IMR-90 (cell line): ENCODE measurements around the gene BMP5. TPM values are rescaled to one million over a fixed set of nuclear protein-coding genes. Genes with fewer than 3 reads are reported as not detected.

ENCODE experiments used
- ATAC-seq: fragments of 200-7000 bp; cut with Tn5 transposase; 2 replicates; pipeline ENCODE4 v1.9.1; 2020; ENCODE audit warnings: low read depth, mild to moderate bottlenecking, moderate library complexity
- BruUV-seq: library from RNA; stranded (reverse); fragments of 400-500 nt; replicated peaks from 2 replicates; lab custom pipeline; 2021; lab: Mats Ljungman, UMichigan
- CTCF ChIA-PET: fragments of 300-600 bp; formaldehyde crosslinking; extraction: SDS; loops from one replicate; lab custom pipeline; 2021; ENCODE audit warnings: antibody characterized with exemption; lab: Yijun Ruan, JAX
- POLR2A ChIA-PET: fragments of 300-600 bp; sonication (Branson Sonifier 250); formaldehyde crosslinking; loops from one replicate; lab custom pipeline; 2022; ENCODE audit warnings: antibody characterized with exemption; ENCODE audit not compliant: unreplicated experiment; lab: Charles Lee
- DNase-seq: peaks from one replicate; pipeline ENCODE4 v3.0.0; 2013
- H2AFZ ChIP-seq: replicated peaks from 2 replicates; pipeline ENCODE3; 2013; ENCODE audit warnings: low read length, mild to moderate bottlenecking; ENCODE audit not compliant: poor library complexity
- H2AK5ac ChIP-seq: 2 replicates; pipeline ENCODE4 v1.6.1; 2013; ENCODE audit warnings: low read depth, low read length, inconsistent platforms
- H2AK9ac ChIP-seq: replicated peaks from 2 replicates; pipeline ENCODE3; 2013; ENCODE audit warnings: mild to moderate bottlenecking, low read depth, low read length, moderate library complexity; ENCODE audit not compliant: poor library complexity
- H2BK120ac ChIP-seq: 2 replicates; pipeline ENCODE4 v1.6.1; 2013; ENCODE audit warnings: low read depth, low read length, inconsistent platforms
- H2BK15ac ChIP-seq: 3 replicates; pipeline ENCODE4 v1.6.1; 2013; ENCODE audit warnings: low read depth, low read length, inconsistent platforms
- H2BK20ac ChIP-seq: 2 replicates; pipeline ENCODE4 v1.6.1; 2013; ENCODE audit warnings: low read depth, mild to moderate bottlenecking, inconsistent platforms, low read length, moderate library complexity
- H2BK5ac ChIP-seq: 2 replicates; pipeline ENCODE4 v1.6.1; 2013; ENCODE audit warnings: mild to moderate bottlenecking, low read depth, low read length, inconsistent platforms; ENCODE audit not compliant: poor library complexity, severe bottlenecking
- H3K14ac ChIP-seq: replicated peaks from 2 replicates; pipeline ENCODE4 v1.6.1; 2013; ENCODE audit warnings: low read depth, low read length, inconsistent platforms
- H3K18ac ChIP-seq: 2 replicates; pipeline ENCODE4 v1.6.1; 2013; ENCODE audit warnings: low read depth, low read length, control low read depth
- H3K23ac ChIP-seq: 2 replicates; pipeline ENCODE4 v1.6.1; 2013; ENCODE audit warnings: low read depth, low read length, inconsistent platforms
- H3K27ac ChIP-seq: 2 replicates; pipeline ENCODE4 v1.5.1; 2013; ENCODE audit warnings: mild to moderate bottlenecking, control low read depth, low read length; ENCODE audit not compliant: insufficient read depth
- H3K27me3 ChIP-seq: 2 replicates; pipeline ENCODE4 v1.6.1; 2013; ENCODE audit warnings: low read length; ENCODE audit not compliant: control insufficient read depth, insufficient read depth
- H3K36me3 ChIP-seq: 2 replicates; pipeline ENCODE4 v1.6.1; 2013; ENCODE audit warnings: low read length, mixed read lengths; ENCODE audit not compliant: control insufficient read depth, insufficient read depth
- H3K4ac ChIP-seq: 2 replicates; pipeline ENCODE4 v1.6.1; 2013; ENCODE audit warnings: low read depth, low read length, inconsistent platforms
- H3K4me1 ChIP-seq: 2 replicates; pipeline ENCODE4 v1.6.1; 2013; ENCODE audit warnings: low read length, mixed read lengths; ENCODE audit not compliant: control insufficient read depth, insufficient read depth
- H3K4me2 ChIP-seq: 2 replicates; pipeline ENCODE4 v1.6.1; 2013; ENCODE audit warnings: low read depth, mild to moderate bottlenecking, control low read depth, low read length, moderate library complexity
- H3K4me3 ChIP-seq: 2 replicates; pipeline ENCODE4 v1.5.1; 2013; ENCODE audit warnings: low read depth, mild to moderate bottlenecking, control low read depth, low read length, moderate library complexity; ENCODE audit not compliant: insufficient read depth
- H3K56ac ChIP-seq: 2 replicates; pipeline ENCODE4 v1.6.1; 2013; ENCODE audit warnings: low read length, inconsistent platforms; ENCODE audit not compliant: insufficient read depth; ENCODE audit errors: extremely low read depth
- H3K79me1 ChIP-seq, 2 experiments: 2 replicates each; pipeline ENCODE4 v1.6.1; 2013; ENCODE audit warnings: low read length in 2 of 2, inconsistent platforms in 1 of 2, low read depth in 1 of 2
- H3K9ac ChIP-seq: 2 replicates; pipeline ENCODE4 v1.6.1; 2013; ENCODE audit warnings: low read depth, low read length, control low read depth
- H3K9me1 ChIP-seq: 2 replicates; pipeline ENCODE4 v1.6.1; 2013; ENCODE audit warnings: low read length, inconsistent platforms; ENCODE audit not compliant: insufficient read depth
- H3K9me3 ChIP-seq: 2 replicates; pipeline ENCODE4 v1.6.1; 2013; ENCODE audit warnings: low read length; ENCODE audit not compliant: control insufficient read depth, insufficient read depth
- H4K20me1 ChIP-seq: 2 replicates; pipeline ENCODE4 v1.6.1; 2013; ENCODE audit warnings: low read length, inconsistent platforms; ENCODE audit not compliant: insufficient read depth
- H4K5ac ChIP-seq: 2 replicates; pipeline ENCODE4 v1.6.1; 2013; ENCODE audit warnings: mild to moderate bottlenecking, low read depth, low read length, control low read depth
- H4K8ac ChIP-seq, 2 experiments: 2 replicates each; pipeline ENCODE4 v1.6.1; 2013; ENCODE audit warnings: low read depth in 2 of 2, low read length in 2 of 2, control low read depth in 1 of 2, inconsistent platforms in 1 of 2
- H4K91ac ChIP-seq: 2 replicates; pipeline ENCODE4 v1.6.1; 2013; ENCODE audit warnings: low read depth, low read length, inconsistent platforms; ENCODE audit not compliant: insufficient read depth
- BHLHE40 ChIP-seq: fragments of 150-350 bp; IDR thresholded peaks from 2 replicates; pipeline ENCODE4 v1.6.1; 2016; ENCODE audit warnings: mild to moderate bottlenecking, low read depth, low read length
- CEBPB ChIP-seq: IDR thresholded peaks from 2 replicates; pipeline ENCODE4 v1.6.1; 2012; ENCODE audit warnings: low read depth, low read length, improper control_type of control experiment
- ELK1 ChIP-seq: fragments of 150-350 bp; IDR thresholded peaks from 2 replicates; pipeline ENCODE4 v1.6.1; 2016; ENCODE audit warnings: low read depth, mild to moderate bottlenecking, low read length, moderate library complexity, borderline replicate concordance
- FOS ChIP-seq: fragments of 150-350 bp; IDR thresholded peaks from 2 replicates; pipeline ENCODE4 v1.6.1; 2016; ENCODE audit warnings: low read depth, low read length
- MAFK ChIP-seq: IDR thresholded peaks from 2 replicates; pipeline ENCODE4 v1.6.1; 2012; ENCODE audit warnings: low read depth, low read length, improper control_type of control experiment
- MXI1 ChIP-seq: IDR thresholded peaks from 2 replicates; pipeline ENCODE4 v1.6.1; 2012; ENCODE audit warnings: low read depth, mild to moderate bottlenecking, low read length, moderate library complexity, borderline replicate concordance
- NFE2L2 ChIP-seq: fragments of 150-350 bp; IDR thresholded peaks from 2 replicates; pipeline ENCODE4 v1.6.1; 2016; ENCODE audit warnings: low read depth, mild to moderate bottlenecking, low read length
- POLR2A ChIP-seq: IDR thresholded peaks from 2 replicates; pipeline ENCODE4 v1.6.1; 2012; ENCODE audit warnings: mild to moderate bottlenecking, low read depth, low read length
- RCOR1 ChIP-seq: IDR thresholded peaks from 2 replicates; pipeline ENCODE4 v1.6.1; 2012; ENCODE audit warnings: mild to moderate bottlenecking, low read length, improper control_type of control experiment; ENCODE audit not compliant: insufficient replicate concordance
- RFX5 ChIP-seq: IDR thresholded peaks from 2 replicates; pipeline ENCODE4 v1.8.0; 2012; ENCODE audit warnings: low read depth, mild to moderate bottlenecking, low read length, moderate library complexity
- SMC3 ChIP-seq: fragments of 150-350 bp; IDR thresholded peaks from 2 replicates; pipeline ENCODE4 v1.6.1; 2016; ENCODE audit warnings: low read depth, mild to moderate bottlenecking, antibody characterized with exemption, low read length, moderate library complexity
- USF2 ChIP-seq: fragments of 150-350 bp; IDR thresholded peaks from 2 replicates; pipeline ENCODE4 v1.6.1; 2017; ENCODE audit warnings: mild to moderate bottlenecking, antibody characterized with exemption, low read length, low read depth
- dilution Hi-C: fragments of 300-500 bp; cut with HindIII; formaldehyde crosslinking; loops from one replicate; pipeline ENCODE4 v1.14.3; 2018; ENCODE audit warnings: low sequenced_read_pairs; ENCODE audit not compliant: unreplicated experiment
- in situ Hi-C: fragments of 300-500 bp; cut with MboI; formaldehyde crosslinking; loops from 3 replicates; pipeline ENCODE4 v1.14.3; 2019; ENCODE audit warnings: low sequenced_read_pairs, inconsistent platforms, mixed read lengths
- intact Hi-C: fragments of 100-400 bp; cut with micrococcal nuclease; formaldehyde crosslinking; loops from 2 replicates; pipeline ENCODE4 v1.10.0; 2022
- polyA plus RNA-seq, 3 experiments: library from polyadenylated mRNA; depleted of rRNA; stranded (reverse); fragments of >200 nt; gene quantifications; 2 replicates each; pipeline ENCODE4 v1.2.3, GENCODE V29; 2012; ENCODE audit warnings: low replicate concordance in 1 of 3
- total RNA-seq: library from RNA; depleted of rRNA; stranded (reverse); fragments of >200 nt; gene quantifications from 2 replicates; pipeline ENCODE4 v1.2.3, GENCODE V29; 2012

Gene BMP5
- total and polyA plus RNA-seq, 2 of the 4 experiments (the other 2 are of a cell fraction): under 0.01 to 0.02 TPM

- Histone ChIP-seq H3K79me1 (no peaks in the 10 kb centered on the region), H3K27ac (no peak overlapping the region), H3K4me1 (no peaks in the 10 kb centered on the region), H2BK120ac (no peak overlapping the region), H3K9ac (no peak overlapping the region), H2BK15ac (no peak overlapping the region), H3K14ac (no peak overlapping the region), H3K4me3 (no peak overlapping the region), H2AFZ (no peak overlapping the region), H2BK20ac (no peak overlapping the region), H3K4me2 (no peak overlapping the region), H4K8ac (no peak overlapping the region), H2BK5ac (no peak overlapping the region), H3K56ac (no peak overlapping the region), H3K4ac (no peak overlapping the region), H3K18ac (no peak overlapping the region), H3K27me3 (no peaks in the 10 kb centered on the region), H3K9me1 (no peaks in the 10 kb centered on the region), H4K20me1 (no peaks in the 10 kb centered on the region), H4K5ac (no peak overlapping the region), H2AK9ac (no peak overlapping the region), H3K9me3 (no peaks in the 10 kb centered on the region), H2AK5ac (no peak overlapping the region), H3K23ac (no peak overlapping the region), H4K91ac (no peak overlapping the region), H3K36me3 (no peaks in the 10 kb centered on the region)
- TF ChIP-seq MAFK (no peak), RCOR1 (no peak), RFX5 (no peak), MXI1 (no peak), BHLHE40 (no peak), POLR2A (no peak), USF2 (no peak), CEBPB (no peak), SMC3 (no peak), FOS (no peak), NFE2L2 (no peak), ELK1 (no peak)
- DNase-seq (no peak), ATAC-seq (no peak)
- in situ Hi-C loops: no loop called here
- intact Hi-C loops: no loop called here
- no TSS peak for BruUV-seq
- dilution Hi-C loops: no loop called here
- POLR2A ChIA-PET: no interaction called here
- CTCF ChIA-PET: interaction anchor here (0.7 kb wide), 1 partner anchor 385 kb away, joined by 3 read pairs; no protein-coding TSS in a partner anchor
Measured at GRCh38 chr6:55841341-55841740, 34.0 kb downstream of the BMP5 start.
